OCI-LY7 (cell line): ENCODE data around the gene SYNJ2.

Experiments
- EZH2phosphoT487 ChIP-seq: fragments of 200-600 bp; sonication (generic); IDR thresholded peaks from 2 replicates; pipeline ENCODE4 v1.6.1; 2018; ENCODE audit warnings: low read depth, borderline replicate concordance, mild to moderate bottlenecking, mixed run types, antibody characterized with exemption, low read length, moderate library complexity, mixed read lengths
- TF ChIP-seq, protein P1 (sequence below): fragments of 200-600 bp; sonication (generic); conservative IDR thresholded peaks from 2 replicates; pipeline ENCODE4 v1.5.1; 2014; ENCODE audit warnings: mild to moderate bottlenecking, antibody characterized with exemption, low read length, moderate library complexity, mixed read lengths

DNA sequence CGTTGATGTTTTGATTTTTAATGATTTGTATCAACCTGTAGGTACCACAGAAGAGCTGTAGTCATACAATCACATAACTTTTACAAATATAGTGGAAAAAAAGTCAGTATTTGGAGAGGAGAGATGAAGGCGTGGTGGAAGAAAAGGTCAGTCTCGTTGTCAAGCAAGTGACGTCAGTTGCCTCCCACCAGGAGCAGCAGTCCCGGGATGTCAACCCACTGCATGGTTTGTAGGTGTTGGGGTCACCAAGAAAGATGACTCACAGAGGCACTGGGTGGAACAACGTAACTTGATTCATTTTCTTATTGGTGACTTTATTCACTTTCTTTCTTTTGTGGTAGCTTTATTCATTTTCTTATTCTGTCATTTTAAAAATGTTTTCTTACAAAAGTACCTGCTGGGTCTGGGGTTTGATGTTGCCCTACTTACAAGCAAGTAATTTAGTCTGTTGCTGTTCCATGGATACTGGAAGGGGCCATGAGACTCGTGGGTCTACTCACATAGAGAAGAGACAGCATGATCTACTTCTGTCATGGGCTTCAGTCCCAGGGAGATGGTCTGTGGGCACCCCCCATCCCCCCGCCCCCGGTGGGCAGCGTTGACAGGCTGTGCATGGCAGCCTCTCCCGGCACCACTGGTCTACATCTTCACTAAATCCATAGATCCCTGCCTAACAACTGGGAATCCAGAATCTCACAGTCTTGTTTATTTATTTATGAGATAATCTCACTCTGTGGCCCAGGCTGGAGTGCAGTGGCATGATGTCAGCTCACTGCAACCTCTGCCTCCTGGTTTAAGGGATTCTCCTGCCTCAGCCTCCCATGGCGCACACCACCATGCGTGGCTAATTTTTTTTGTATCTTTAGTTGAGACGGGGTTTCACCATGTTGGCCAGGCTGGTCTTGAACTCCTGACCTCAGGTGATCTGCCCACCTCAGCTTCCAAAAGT, 36.4 kb upstream of the SYNJ2 start:
- TF ChIP-seq, protein P1, sequence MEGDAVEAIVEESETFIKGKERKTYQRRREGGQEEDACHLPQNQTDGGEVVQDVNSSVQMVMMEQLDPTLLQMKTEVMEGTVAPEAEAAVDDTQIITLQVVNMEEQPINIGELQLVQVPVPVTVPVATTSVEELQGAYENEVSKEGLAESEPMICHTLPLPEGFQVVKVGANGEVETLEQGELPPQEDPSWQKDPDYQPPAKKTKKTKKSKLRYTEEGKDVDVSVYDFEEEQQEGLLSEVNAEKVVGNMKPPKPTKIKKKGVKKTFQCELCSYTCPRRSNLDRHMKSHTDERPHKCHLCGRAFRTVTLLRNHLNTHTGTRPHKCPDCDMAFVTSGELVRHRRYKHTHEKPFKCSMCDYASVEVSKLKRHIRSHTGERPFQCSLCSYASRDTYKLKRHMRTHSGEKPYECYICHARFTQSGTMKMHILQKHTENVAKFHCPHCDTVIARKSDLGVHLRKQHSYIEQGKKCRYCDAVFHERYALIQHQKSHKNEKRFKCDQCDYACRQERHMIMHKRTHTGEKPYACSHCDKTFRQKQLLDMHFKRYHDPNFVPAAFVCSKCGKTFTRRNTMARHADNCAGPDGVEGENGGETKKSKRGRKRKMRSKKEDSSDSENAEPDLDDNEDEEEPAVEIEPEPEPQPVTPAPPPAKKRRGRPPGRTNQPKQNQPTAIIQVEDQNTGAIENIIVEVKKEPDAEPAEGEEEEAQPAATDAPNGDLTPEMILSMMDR = no peak
- TF ChIP-seq EZH2phosphoT487 = no peak
